Measurements from ENCODE around the gene GRK5.

GRCh38 chr10:119176166-119176565, 31.2 kb upstream of the GRK5 start:
- no peak for TF ChIP-seq CTCF (IDR thresholded peaks at IDR 0.05 in 4 of 5, conservative IDR thresholded peaks at IDR 0.05 in 1 of 5)
- no peak for TF ChIP-seq POLR2A (IDR thresholded peaks at IDR 0.05)
